ENCODE data around the gene STRBP.
"Not testable (repeated sequence)": the region's sequence is repeated elsewhere in the genome, so short reads cannot be mapped to it uniquely, and the experiment has no call there.

DNA sequence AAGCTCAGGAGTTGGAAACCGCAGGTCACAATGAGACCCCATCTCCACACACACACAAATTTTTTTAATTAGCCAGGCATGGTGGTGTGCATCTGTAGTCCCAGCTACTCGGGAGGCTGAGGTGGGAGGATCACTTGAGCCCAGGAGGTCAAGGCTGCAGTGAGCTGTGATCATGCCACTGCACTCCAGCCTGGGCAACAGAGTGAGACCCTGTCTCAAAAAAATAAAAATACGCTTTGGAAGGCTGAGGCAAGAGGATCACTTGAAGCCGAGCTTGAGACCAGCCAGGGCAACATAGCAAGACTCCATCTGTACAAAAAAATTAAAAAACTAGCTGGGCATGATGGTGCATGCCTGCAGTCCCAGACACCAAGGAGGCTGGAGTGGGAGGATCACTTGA is 19.2 kb downstream of the STRBP start:
- TF ChIP-seq EP300 (IDR thresholded peaks at IDR 0.05; ENCODE audit: borderline replicate concordance in 1 of 2, low read depth in 2 of 2, low read length in 2 of 2); SUZ12 (IDR thresholded peaks at IDR 0.05; ENCODE audit: low read length); EGR1 (IDR thresholded peaks at IDR 0.05; ENCODE audit: borderline replicate concordance, low read depth, low read length); SIRT6 (IDR thresholded peaks at IDR 0.05; ENCODE audit: low read length); EZH2 (IDR thresholded peaks at IDR 0.05; ENCODE audit: low read depth, low read length, severe bottlenecking); MAFK (IDR thresholded peaks at IDR 0.05; ENCODE audit: low read depth, low read length); GABPA (IDR thresholded peaks at IDR 0.05; ENCODE audit: borderline replicate concordance, insufficient read depth, low read length); RFX5 (IDR thresholded peaks at IDR 0.05; ENCODE audit: borderline replicate concordance, low read depth, low read length); POLR2AphosphoS5 (IDR thresholded peaks at IDR 0.05; ENCODE audit: low read depth, low read length): not testable (repeated sequence)
- TF ChIP-seq, protein P1, sequence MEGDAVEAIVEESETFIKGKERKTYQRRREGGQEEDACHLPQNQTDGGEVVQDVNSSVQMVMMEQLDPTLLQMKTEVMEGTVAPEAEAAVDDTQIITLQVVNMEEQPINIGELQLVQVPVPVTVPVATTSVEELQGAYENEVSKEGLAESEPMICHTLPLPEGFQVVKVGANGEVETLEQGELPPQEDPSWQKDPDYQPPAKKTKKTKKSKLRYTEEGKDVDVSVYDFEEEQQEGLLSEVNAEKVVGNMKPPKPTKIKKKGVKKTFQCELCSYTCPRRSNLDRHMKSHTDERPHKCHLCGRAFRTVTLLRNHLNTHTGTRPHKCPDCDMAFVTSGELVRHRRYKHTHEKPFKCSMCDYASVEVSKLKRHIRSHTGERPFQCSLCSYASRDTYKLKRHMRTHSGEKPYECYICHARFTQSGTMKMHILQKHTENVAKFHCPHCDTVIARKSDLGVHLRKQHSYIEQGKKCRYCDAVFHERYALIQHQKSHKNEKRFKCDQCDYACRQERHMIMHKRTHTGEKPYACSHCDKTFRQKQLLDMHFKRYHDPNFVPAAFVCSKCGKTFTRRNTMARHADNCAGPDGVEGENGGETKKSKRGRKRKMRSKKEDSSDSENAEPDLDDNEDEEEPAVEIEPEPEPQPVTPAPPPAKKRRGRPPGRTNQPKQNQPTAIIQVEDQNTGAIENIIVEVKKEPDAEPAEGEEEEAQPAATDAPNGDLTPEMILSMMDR (IDR thresholded peaks at IDR 0.05; ENCODE audit: control extremely low read depth in 1 of 3, insufficient read depth in 1 of 3, low read depth in 1 of 3, low read length in 3 of 3) = not testable (repeated sequence)

All from H1 (cell line).